Colonic mucosa (tissue), 4 donors: ENCODE measurements around the gene TOR1A. TPM values are rescaled to one million over a fixed set of nuclear protein-coding genes. Genes with fewer than 3 reads are reported as not detected.

Experiments
- DNase-seq: peaks from one replicate; pipeline ENCODE4 v3.0.0-alpha.2; 2020
- H3K27ac ChIP-seq: fragments of 200-600 bp; one replicate; pipeline ENCODE4 v1.8.0; 2021
- H3K27me3 ChIP-seq: fragments of 200-600 bp; one replicate; pipeline ENCODE4 v1.8.0; 2021
- H3K36me3 ChIP-seq: fragments of 200-600 bp; one replicate; pipeline ENCODE4 v1.8.0; 2021
- H3K4me1 ChIP-seq: fragments of 200-600 bp; one replicate; pipeline ENCODE4 v1.8.0; 2021; ENCODE audit warnings: mild to moderate bottlenecking
- H3K4me3 ChIP-seq: fragments of 200-600 bp; one replicate; pipeline ENCODE4 v1.8.0; 2021
- H3K9ac ChIP-seq, 2 donors: one replicate each; pipeline ENCODE4 v1.7.0; 2013; ENCODE audit warnings: control low read depth in 2 of 2, low read depth in 2 of 2, low read length in 2 of 2
- H3K9me3 ChIP-seq: fragments of 200-600 bp; one replicate; pipeline ENCODE4 v1.8.0; 2021
- intact Hi-C: fragments of 100-400 bp; cut with DNase I; formaldehyde crosslinking; loops from one replicate; pipeline ENCODE4 v1.14.1; 2022
- total RNA-seq, 2 donors: library from RNA; stranded (reverse); fragmentation: NEBNext Ultra II Directional in 1 of 2; extraction: Animal tissue kit (Norgen Biotek cat#: 25700) in 1 of 2; gene quantifications; one replicate each; pipeline ENCODE4 v1.2.1, GENCODE V29; 2021
- TF ChIP-seq, protein P1 (sequence below): fragments of 200-600 bp; IDR thresholded peaks from one replicate; pipeline ENCODE4 v1.8.0; 2022; ENCODE audit warnings: antibody characterized with exemption, mild to moderate bottlenecking
- donor health status: healthy.
- donor health status: DM: no; HTN: no; CAD: no.
- donor health status: DM: no; HTN: no; CAD: no.

The TOR1A gene, protein sequence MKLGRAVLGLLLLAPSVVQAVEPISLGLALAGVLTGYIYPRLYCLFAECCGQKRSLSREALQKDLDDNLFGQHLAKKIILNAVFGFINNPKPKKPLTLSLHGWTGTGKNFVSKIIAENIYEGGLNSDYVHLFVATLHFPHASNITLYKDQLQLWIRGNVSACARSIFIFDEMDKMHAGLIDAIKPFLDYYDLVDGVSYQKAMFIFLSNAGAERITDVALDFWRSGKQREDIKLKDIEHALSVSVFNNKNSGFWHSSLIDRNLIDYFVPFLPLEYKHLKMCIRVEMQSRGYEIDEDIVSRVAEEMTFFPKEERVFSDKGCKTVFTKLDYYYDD
- 10 to 100 TPM; 31.0 to 31.1 TPM for total RNA-seq

DNA sequence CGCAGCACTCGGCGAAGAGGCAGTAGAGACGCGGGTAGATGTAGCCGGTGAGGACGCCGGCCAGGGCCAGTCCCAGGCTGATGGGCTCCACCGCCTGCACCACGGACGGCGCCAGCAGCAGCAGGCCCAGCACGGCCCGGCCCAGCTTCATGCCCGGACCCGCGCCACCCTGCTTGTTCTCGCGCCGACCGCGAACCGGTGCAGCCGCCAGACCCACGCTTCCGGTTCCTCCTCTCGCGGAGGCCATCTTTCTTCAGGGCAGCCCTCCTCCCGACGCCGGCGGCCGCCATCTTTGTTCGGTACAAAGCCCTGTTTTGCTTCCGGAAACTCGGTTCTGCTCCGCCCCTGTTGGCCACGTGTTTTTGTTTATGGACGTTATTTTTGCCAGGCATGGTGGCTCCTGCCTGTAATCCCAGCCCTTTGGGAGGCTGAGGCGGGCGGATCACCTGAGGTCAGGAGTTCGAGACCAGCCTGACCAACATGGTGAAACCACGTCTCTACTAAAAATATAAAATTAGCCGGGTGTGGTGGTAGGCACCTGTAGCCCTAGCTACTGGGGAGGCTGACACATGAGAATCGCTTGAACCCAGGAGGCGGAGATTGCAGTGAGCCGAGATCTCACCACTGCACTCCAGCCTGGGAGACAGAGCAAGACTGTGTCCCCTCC, at the start of gene TOR1A:
Gene TOR1A, minus strand, starts transcription at position 202 of the 667 bp plus-strand sequence. Its CDS starts 51 bp downstream, at position 151.
- TF ChIP-seq, protein P1, sequence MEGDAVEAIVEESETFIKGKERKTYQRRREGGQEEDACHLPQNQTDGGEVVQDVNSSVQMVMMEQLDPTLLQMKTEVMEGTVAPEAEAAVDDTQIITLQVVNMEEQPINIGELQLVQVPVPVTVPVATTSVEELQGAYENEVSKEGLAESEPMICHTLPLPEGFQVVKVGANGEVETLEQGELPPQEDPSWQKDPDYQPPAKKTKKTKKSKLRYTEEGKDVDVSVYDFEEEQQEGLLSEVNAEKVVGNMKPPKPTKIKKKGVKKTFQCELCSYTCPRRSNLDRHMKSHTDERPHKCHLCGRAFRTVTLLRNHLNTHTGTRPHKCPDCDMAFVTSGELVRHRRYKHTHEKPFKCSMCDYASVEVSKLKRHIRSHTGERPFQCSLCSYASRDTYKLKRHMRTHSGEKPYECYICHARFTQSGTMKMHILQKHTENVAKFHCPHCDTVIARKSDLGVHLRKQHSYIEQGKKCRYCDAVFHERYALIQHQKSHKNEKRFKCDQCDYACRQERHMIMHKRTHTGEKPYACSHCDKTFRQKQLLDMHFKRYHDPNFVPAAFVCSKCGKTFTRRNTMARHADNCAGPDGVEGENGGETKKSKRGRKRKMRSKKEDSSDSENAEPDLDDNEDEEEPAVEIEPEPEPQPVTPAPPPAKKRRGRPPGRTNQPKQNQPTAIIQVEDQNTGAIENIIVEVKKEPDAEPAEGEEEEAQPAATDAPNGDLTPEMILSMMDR = no peak
- intact Hi-C loops = no loop called here
- H3K36me3 ChIP-seq = no peaks in the 10 kb centered on the region
- H3K9me3 ChIP-seq = no peaks in the 10 kb centered on the region
- H3K27ac ChIP-seq = peak within 1 kb of the TSS; percentile 63
- peak within 1 kb of the TSS; percentile 76 to 78 for H3K9ac ChIP-seq
- no peaks in the 10 kb centered on the region for H3K27me3 ChIP-seq
- DNase-seq = peak; percentile 96
- peaks cover 6% of the 10 kb centered on the region for H3K4me1 ChIP-seq
- H3K4me3 ChIP-seq = peak within 1 kb of the TSS; percentile 79

DNA sequence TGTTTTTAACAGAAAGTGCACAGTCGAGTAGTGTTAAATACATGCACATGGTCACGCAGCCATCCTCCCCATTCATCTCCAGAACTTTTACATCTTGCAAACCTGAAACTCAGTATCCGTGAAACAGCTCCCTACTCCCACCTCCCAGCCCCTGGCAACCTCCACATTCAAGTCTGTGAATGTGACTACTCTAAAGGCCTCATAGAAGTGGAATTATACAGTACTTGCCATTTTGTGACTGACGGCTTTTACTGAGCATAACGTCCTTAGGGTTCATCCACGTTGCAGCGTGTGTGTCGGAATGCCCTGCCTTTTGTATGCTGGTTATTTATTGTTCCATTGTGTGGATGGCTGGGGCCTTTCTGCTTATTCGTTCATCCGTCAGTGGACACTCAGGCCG, 47.1 kb upstream of the TOR1A start:
- intact Hi-C loops = no loop called here
- no peak for DNase-seq
- no peak overlapping the region for H3K27ac ChIP-seq
- no peak overlapping the region for H3K9ac ChIP-seq
- H3K27me3 ChIP-seq = no peaks in the 10 kb centered on the region
- no peaks in the 10 kb centered on the region for H3K9me3 ChIP-seq
- TF ChIP-seq, protein P1 = no peak
- H3K4me1 ChIP-seq = no peaks in the 10 kb centered on the region
- H3K4me3 ChIP-seq = no peak overlapping the region
- no peaks in the 10 kb centered on the region for H3K36me3 ChIP-seq

DNA sequence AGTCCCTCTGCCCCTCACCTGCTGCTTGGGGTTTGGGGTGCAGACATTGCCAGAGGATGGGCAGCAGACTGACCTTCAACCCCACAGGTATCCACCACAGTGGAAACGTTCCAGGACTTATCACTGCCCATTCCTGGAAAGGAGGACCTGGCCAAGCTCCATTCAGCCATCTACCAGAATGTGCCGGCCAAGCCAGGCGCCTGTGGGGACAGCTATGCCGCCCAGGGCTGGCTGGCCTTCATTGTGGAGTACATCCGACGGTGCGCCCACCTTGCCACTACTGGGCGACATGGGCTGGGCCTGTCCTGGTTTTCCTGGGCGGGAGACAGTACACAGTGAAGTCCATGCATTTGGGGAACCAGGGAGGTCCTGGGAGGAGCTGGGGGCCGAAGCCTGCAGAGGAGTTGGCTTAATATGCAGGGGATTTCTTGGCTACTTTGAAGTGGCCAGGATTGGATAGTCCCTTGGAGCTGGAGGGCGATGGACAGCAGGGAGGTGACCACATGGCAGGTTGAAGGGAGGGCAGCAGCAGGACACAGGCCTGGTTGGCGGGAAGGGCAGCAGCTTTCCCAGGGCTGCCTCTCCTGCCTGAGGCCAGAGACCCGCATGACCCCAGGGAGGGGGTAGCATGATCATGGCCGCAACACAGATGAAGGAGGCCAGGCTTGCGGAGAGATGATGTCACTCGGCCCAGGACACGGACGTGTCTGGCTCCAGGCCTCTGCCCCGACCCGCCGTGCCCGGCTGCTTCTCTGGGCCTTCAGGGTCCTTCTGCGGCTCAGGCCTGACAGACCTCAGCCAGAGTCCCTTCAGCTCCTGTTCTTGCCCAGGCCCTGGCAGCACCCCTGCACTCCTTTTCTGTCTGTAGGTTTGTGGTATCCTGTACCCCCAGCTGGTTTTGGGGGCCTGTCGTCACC, 45.9 kb upstream of the TOR1A start:
- no peak overlapping the region for H3K9ac ChIP-seq
- no peaks in the 10 kb centered on the region for H3K4me1 ChIP-seq
- H3K4me3 ChIP-seq = no peak overlapping the region
- no peaks in the 10 kb centered on the region for H3K27me3 ChIP-seq
- no peak overlapping the region for H3K27ac ChIP-seq
- no peaks in the 10 kb centered on the region for H3K9me3 ChIP-seq
- TF ChIP-seq, protein P1 = no peak
- H3K36me3 ChIP-seq = no peaks in the 10 kb centered on the region
- intact Hi-C loops = no loop called here
- DNase-seq = no peak

DNA sequence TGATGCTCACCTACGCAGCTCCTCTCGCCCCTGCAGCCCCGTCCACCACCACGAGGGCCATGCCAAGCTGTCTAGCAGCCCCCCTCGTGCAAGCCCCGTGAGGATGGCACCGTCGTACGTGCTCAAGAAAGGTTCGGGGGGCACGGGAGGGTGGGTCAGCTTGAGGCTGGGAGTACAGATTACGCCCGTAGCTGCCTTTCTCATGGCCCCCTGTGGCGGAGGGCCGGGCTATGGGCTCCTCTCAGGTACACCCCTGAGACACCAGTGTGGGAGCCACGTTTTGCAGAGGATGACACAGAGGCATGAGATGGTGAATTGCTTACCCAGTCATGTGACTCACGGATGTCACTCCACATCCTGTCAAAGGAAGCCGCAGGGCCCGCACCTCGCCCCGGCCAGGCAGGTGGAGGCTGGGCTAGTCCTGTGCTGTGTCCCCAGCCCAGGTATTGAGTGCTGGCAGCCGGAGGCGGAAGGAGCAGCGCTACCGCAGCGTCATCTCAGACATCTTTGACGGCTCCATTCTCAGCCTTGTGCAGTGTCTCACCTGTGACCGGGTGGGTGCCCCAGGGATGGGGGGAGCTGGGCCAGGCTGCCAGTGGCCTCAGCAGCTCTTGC, 45.0 kb upstream of the TOR1A start:
- Histone ChIP-seq H3K9me3 (no peaks in the 10 kb centered on the region), H3K27me3 (no peaks in the 10 kb centered on the region), H3K4me3 (no peak overlapping the region), H3K27ac (no peak overlapping the region), H3K4me1 (no peaks in the 10 kb centered on the region), H3K9ac (no peak overlapping the region), H3K36me3 (no peaks in the 10 kb centered on the region)
- TF ChIP-seq, protein P1 = no peak
- intact Hi-C loops = no loop called here
- peak; percentile 41 for DNase-seq
